Germinal center (tissue), 1 donor: ENCODE data around the gene NOS1.

Source experiments
- DNase-seq: peaks from one replicate; pipeline ENCODE4 v3.0.0; 2012; ENCODE audit warnings: mixed read lengths, low spot score

The NOS1 gene

DNA sequence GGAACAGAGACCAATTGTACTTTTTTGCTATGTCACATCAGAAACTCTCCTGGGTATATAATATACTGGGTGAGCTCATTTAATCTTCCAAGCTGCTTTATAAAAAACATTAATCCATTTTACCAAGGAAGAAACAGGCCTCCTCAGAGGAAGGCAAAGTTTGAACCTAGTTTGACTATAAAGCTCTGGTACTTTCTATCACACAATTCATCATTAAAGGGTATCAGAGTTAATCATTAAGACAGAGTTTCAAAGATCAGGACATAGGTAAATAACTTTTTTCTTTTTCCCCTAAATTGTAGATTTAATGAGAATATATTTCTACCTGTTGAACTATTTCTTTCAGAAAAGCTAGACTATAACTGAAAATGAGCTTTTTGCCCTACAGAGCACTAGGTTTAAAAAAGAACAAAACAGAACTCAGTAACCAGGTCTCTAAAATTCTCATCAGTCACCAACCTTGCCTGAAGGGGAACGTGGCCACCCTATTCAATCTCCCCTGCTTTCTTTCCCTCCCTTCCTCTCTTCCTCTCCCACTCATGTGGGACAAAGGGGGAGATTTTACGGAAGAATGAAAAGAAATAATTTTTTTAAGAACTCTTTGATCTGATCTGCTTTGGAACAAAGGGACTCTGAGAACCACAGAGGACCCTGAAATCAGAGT, 189.8 kb downstream of the NOS1 start:
- no peak for DNase-seq

DNA sequence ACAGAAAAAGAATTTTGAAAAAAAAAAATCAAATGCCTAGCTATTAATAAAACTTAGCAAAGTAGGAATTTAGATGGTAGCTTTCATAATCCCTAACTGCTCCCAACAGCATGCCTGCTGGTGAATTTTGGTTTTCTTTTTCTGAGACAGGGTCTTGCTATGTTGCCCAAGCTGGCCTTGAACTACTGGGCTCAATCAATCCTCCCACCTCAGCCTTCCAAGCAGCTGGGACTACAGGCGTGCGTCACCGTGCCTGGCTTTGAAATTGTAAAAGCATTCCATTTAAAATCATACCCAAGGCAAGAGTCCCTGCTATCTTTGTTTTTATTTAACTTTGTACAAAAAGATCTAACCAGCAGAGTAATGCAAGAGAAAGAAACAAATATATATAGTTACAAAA, 191.9 kb downstream of the NOS1 start:
- DNase-seq, result no peak

DNA sequence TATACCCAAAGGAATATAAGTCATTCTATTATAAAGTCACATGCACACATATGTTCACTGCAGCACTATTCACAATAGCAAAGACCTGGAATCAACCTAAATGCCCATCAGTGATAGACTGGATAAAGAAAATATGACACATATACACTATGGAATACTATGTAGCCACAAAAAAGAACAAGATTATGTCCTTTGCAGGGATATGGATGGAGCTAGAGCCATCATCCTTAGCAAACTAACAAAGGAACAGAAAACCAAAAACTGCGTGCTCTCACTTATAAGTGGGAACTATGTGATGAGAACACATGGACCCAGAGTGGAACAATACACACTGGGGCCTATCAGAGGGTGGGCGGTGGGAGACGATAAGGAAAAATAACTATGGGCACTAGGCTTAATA, 192.4 kb downstream of the NOS1 start:
- DNase-seq, result no peak

DNA sequence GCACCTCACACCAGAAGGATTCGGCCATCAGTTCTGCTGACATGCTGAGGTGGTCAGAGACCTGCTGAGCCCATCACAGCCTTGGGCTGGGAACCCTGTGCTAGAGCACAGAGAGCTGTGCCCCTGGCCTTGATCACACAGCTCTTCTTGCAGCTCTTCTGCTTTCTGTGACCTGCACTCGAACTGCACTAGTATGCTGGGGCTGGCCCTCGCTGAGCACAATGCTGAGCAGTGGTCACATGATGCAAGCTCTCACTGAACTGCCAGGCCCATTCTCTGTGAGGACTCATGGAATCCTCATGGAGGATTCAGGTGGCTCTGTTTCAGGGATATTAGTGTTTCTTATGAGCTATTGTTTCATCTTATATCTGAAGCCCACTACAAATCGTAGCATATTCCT, 193.7 kb downstream of the NOS1 start:
- no peak for DNase-seq

DNA sequence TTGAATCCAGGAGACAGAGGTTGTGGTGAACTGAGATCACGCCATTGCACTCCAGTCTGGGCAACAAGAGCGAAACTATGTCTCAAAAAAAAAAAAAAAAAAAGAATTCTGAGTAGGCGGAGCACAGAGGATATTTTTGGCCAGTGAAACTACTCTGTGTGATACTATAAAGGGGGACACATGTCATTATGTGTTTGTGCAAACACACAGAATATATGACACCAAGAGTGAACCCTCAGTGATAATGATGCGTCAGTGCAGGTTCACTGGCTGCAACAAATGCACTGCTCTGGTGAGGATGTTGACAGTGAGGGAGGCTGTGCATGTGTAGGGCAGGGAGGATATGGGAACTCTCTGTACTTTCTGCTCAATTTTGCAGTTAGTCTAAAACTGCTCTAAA, 195.3 kb downstream of the NOS1 start:
- DNase-seq, result no peak

DNA sequence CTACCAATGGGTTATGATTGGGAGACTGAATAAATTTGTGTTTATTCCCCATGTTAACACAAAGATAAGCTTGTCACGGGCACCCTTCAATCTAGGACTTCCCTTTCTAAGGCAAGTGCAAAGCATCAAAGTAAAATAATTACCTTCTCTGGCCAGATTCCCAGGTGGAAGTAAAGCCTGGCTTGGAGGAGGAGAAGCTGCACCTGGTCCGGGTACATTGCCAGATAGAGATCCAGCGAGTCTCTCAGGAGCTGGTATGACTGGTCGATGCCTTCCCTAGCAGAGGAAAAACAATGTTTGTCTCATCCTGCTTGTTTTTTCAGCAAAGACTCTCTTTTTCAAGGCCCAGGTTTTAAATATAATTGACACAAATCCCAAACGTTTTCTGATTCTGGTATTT, 196.1 kb downstream of the NOS1 start:
- DNase-seq, result no peak

DNA sequence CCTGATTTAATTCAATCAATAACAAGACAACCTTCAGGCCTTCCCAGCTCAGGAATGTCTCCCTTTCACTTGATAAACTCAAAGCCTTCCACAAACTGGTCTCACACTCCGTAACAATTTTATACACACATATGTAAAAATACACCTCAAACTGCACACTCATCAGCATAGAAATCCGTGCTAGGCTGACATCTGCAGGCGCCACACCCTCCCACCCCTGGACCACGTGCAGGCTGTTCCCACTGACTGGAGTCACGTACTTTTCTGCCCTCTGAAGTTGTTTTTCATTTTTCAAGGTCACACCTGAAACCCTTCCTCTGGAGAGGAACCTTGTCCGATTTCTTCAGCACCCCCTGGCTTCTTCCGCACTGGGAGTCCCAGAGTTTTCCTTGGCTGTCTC, 198.8 kb downstream of the NOS1 start:
- DNase-seq, result no peak

DNA sequence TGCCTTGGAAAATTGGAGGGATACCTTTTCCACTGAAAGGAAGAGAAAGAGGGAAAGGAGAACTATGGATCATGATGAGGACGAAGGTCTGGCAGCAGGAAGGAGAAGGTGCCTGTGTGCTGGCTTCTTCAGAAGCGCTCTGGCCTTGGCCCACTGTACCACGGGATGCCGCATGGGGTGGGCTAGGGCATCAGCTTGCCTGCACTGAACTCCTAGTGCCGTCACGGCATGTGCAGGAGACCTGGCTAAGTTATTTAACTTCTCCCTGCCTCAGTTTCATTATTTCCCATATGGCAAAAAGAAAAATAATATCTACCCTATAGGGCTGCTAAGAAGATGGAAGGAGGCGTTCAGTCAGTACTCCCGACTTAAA, 199.3 kb downstream of the NOS1 start:
- DNase-seq, result no peak

DNA sequence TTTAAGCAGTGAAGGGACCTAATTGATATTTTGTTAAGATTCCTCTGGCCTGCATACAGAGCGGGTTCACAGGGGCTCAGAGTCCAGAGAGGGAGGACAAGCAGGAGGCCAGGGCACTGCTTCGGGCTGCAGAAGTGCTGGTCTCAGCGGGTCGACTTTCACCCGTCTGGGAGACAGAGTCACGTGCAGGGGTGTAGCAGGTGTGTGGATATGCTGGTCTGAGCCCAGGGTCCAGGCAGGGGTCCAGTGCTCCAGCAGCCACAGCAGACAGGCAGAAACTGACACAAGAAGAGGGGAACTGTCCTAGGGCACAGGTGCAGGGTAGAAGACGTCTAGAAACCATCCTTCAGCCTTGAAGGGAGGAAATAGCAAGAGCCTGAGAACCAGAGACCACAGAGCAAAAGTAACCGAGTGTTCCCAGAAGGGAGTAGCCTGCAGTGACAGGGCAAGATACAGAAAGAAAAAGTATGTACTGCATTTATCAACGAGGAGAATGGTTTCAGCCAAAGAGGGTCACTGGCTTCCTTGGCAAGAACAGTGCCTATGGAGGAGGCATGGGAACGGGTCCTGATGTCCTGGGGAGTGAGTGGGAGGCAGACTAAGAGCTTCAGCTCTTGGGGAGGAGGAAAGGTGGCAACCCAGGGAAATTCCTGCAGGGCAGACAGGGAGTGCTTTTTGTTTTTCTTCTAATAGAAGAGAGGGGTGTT, 199.8 kb downstream of the NOS1 start:
- DNase-seq, result no peak

DNA sequence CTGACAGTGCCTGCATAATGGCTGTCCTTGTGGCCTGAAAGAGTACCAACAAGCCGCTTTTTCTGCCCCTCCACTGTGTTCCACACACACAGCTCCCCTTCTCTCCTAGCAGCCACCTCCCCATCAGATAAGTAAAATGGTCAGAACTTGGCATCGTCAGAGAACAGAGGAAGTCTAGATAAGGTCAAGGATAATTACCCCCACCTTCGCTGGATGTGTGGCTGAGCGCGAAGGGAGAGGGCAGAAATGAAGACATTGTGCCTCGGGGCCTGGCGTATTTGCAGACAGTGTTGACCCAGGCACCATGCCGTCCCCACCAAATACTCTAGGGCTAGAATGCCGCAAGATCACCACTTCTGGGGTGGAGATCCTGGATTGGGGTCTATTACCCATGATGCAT, 201.8 kb downstream of the NOS1 start:
- no peak for DNase-seq

DNA sequence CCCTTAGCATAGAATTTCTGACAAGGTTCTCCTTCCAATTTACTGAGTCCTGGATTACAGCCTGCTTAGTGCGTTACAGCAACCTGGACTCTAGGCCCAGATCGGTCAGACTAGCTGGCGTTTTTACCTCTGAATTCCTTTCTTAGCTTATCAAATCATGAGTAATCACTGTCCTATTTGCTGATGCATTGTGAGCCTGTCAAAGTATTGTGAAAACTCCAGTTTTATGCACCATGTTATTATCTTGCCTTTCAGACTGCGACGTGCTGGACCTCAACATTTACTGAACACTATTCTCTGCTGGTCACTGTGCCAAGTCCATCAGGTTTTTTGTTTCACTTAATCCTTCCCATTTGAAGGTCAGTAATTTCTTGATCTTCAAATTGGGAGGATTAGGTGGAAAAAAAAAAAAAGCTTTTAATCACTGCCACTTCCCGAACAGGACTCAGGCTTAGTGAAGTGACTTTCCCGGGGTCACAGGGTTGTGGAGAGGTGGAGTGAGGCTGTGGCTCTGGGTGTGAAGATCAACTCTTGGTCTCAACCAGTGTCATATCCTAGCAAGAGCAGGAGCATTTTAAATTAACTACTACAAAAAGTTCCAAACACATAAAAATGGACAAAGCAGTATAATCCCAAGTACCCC, 202.4 kb downstream of the NOS1 start:
- no peak for DNase-seq
